HG03378 (cell line): ENCODE results near the gene FAM25G.
"Not testable (repeated sequence)": the region's sequence is repeated elsewhere in the genome, so short reads cannot be mapped to it uniquely, and the experiment has no call there.

Source experiments
- ATAC-seq: cut with Tn5 transposase; IDR thresholded peaks from one replicate; pipeline ENCODE4 v1.9.1; 2021; ENCODE audit warnings: mild to moderate bottlenecking, moderate library complexity; ENCODE audit not compliant: unreplicated experiment

FAM25G gene

DNA sequence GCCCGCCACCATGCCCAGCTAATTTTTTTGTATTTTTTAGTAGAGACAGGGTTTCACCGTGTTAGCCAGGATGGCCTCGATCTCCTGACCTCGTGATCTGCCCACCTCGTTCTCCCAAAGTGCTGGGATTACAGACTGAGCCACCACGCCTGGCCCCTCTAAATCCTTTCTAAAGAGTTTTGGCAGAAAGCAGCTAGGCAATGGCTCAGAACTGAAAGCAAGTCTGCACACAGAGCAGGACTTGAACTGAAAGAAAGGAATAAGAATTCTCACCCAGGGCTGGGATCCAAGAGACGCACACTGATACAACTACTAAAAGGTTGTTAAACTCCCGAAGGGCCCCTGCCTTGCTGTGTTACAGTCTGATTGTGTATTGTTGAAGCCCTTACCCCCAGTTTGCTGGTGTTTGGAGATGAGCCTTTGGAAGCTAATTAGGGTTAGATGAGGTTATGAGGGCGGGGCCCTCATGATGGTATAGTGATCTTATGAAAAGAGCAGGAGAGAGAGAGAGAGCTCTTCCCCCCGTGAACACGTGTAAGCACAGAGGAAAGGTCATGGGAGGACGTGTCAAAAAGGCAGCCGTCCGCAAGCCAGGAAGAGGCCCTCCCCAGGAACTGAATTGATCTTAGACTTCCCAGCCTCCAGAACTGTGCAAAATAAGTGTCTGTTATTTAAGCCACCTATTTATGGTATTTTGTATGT is 26.1 kb downstream of the FAM25G start:
- ATAC-seq: not testable (repeated sequence)

DNA sequence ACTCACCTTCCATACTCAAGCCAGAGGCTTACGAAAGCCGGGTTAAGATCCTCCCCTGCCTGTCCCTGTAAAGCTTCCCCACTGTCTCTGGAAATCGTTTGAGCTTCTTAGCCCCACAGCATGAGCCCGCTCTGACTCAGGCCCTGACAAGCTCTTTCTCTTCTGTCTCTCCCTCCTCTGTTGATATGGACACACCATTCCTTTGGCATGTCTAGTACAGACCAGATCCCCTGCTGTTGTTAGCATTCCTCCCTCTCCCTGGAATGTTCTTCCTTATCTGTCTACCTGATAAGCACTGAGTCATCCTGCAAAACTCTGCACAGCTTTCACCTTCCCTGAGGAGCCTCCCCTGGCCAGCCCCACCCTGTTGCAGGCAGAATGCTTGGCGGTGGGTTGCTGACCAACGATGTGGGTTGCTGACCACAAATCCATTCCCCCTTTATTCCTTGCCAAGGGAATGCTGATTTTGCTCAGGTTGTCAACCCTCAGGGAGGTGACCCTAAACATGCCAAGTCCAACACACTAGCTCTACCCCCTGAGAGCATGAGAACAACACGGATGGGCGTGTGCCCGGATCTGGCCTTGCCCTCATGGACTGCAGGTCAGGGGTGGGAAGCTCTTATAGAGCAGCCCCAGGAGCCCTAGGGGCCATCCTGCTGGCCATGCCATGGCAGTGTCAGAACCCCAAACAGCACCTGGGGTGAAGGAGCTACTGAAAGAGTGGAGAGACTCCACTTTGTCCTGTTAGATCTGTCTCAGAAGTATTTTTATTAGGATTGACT is 28.7 kb downstream of the FAM25G start:
- ATAC-seq: not testable (repeated sequence)

DNA sequence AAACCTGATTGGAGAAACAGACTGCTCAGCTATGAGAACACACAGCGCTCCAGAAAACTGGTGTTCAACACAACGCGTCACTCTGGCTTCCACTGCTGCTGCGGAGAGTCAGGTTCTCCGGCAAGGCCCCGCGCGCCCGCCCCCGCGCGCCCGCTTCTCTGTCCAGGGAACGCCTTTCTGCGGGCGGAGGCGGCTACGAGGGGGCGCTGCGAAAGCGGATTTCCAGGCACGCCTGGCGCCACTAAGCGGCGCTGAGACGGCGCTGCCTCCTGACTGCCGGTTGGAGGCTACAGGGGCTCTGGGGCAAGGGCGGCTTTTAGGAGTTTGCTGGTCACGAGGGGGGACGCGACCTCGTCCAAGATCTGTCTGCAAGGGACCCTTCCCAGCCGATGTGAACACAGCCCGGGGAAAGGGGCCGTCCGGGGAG is 30.2 kb downstream of the FAM25G start:
- ATAC-seq: not testable (repeated sequence)

DNA sequence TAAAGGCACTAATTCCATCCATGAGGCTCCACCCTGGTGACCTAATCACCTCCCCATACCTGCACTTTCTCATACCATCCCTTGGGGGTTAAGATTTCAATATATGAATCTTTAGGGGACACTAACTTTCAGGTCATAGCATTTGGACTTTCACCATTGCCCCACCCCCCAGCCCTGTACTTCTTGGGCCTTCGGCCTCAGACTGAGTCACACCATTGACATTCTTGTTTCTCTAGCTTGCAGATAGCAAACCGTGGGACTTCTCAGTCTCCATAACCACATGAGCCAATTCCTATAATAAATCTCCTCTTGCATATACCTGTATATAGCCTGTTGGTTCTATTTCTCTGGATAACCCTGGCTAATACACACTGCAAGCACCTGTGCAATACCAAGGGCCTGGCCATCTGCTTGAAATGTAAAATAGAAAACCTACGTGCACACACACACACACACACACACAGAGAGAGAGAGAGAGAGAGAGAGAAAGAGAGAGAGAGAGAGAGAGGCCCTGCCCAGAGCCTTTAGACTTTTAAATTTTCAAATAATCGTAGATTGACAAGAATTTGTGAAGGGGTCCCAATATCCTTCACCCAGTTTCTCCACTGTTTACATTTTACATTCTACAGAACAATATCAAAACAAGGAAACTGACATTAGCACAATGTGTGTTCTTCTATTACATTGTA is 32.9 kb downstream of the FAM25G start:
- no peak for ATAC-seq

DNA sequence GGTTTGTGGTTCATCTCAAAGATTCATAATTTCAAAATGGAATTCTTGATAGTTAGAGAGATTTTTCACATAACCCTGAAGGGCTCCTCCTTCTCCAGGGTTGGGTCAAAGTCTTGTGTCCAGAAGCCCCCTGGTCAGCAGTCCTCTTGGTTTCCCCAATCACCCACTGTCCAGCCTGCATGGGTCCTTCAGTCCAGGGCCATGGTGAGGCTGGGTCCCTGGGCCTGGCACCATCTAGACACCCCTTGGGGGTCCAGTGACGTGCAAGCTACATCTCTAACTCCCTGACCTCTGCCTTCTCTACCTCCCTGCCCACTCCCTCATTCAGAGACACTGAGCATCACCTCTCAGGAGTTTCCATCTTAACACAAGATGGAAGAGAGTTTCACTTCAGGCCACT is 33.7 kb downstream of the FAM25G start:
- no peak for ATAC-seq

DNA sequence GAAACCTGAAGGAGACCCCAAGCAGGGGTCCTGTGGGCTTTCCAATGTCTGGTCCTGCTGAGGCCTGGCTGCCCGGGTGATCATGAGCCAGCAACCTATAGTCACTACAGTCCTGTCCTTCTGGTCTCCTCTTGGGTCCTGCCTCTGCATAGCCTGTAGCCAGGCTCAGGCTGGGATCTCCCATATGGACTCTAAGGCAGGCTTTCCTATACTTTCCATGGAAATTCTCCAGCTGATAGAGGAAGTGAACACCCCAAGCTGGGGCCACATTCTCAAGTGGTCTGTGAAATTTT is 34.0 kb downstream of the FAM25G start:
- ATAC-seq: no peak

DNA sequence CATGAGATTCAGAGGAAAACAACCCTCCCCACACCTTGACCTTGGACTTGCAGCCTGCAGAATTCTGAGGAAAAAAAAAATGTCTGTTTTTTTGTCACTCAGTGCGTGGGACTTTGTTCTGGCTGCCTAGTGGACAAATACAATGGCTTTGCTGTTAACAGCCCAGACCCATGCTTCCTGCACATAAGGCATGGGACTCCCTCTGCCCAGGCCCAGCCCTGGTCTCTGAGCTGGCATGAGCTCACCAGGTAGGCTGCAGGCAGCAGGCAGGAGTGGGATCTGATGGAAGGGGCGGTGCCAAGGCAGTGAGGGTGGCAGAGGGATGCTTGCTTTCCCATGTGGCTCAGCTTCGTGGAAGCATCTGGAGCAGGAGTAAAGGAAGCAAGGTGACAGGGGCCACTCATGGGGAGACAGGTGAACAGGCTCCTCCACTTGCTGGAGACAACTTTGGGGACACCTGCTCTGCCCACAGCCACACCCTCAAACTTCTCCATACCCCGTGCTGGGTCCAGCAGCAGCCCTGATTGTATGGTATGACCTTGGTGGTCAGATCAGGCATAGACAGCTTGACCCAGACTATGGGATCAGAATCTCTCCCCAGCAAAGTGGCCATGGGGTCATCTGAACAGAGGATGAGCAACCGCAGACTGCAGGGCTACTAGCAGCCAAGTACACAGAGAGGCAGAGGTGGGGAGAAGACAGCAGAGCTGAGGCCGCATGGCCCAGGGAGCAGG is 34.5 kb downstream of the FAM25G start:
- no peak for ATAC-seq

DNA sequence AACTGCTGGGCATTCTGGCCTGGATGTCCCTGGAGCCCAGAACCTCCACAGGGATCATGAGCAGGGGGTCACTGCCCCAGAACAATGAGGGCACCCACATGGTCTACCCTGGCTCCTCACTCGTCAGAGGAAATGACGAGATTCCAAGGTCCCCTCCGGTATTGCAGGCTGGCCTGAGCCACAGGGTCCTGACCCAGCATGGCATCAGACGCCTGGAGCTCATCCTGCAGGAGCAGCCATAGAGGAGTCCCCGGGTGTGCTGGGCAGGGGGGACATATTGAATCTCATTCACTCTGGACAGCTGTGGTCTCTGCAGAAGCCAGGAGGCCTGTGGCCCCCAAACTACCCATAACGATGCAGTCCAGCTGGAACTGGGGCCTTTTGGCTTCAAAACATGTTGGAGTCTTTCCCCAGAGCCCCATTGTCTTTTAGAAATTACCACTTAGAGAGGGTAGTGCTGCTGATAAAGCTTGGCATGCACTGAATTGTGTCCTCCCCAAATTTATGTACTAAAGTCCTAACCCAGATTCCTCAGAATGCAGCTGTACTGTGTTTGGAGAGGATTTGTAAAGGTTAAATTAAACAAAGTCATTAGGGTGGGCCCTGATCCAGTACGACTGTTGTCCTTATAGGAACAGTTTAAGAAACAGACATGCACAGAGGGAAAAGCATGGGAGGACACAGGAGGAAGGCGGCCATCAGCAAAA is 35.3 kb downstream of the FAM25G start:
- no peak for ATAC-seq

DNA sequence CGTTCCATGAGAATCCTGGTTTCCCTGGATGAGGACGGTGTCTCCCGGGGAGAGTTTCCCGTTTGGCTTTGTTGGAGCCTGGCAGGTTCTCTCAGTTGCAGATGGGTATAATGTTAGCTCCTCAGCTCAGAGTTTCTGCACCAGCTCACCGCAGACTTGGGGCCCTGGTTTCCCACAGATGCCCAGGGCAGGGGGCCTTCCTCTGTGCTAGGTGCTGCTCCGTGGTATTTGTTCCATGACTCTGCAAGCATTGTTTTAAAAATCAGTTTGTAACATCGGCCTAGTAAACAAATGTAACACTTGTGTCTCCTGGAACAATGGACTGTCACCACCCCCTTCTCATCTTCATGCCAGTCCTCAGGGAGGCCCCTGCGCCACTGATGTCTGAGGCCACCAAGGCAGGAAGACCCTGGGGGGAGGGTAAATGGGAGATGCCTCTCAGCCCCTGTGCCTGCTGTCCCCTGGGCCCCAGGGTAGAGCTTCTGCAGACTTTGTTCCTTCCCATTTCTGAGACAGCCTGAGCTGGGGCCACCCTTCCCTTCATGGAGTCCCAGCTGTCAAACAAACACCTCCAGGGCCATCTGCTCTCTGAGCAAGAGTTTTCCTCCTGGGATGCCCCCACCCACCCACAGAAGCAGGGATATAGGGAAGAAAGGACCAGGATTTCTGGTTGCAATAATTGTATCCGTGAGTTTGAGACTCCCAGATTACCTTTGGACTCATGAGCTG is 36.0 kb downstream of the FAM25G start:
- ATAC-seq: not testable (repeated sequence)

DNA sequence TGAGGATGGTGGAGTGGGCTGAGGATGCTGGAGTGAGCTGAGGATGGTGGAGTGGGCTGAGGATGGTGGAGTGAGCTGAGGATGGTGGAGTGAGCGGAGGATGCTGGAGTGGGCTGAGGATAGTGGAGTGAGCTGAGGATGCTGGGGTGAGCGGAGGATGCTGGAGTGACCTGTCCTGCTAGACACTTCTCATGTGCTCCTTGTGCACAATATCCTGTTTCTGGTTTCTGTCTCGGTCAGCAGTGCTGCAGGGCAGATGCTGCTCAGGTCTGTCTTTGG is 36.8 kb downstream of the FAM25G start:
- no peak for ATAC-seq

DNA sequence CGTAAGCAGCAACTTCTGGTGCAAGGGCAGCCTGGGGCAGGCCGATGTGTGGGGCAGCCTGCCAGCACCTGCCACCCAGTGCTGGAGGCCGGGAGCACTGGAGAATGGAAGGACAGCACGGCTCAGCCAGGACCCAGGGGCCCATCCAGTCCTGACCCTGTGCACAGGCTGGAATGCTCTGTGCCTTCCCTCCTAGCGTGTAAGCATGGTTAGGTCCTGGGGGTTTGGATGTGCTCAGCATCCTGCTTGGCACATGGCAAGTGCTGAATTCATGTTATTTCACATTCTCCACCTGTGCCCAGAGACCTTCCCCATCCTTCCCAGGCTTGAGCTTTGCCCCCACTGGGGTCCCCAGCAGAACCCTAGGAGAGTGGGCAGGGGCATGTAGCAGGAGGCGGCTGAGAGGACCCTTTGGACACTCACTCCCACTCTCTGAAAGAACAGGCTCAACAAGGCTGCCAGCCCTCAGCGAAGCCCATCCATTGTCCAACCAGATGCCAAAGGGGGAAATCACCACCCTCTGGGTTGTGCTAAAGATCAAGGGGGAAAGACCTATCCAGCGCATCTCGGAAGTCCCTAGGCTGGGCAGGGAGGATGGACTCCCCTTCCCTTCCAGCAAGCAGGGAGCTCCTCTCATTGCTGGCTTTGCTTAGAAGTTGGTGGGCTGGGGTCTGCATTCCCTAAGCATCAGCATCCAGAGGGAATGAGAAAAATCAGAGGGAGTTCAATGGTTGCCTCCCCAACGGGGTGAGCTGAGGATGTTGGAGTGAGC is 37.3 kb downstream of the FAM25G start:
- ATAC-seq: no peak

DNA sequence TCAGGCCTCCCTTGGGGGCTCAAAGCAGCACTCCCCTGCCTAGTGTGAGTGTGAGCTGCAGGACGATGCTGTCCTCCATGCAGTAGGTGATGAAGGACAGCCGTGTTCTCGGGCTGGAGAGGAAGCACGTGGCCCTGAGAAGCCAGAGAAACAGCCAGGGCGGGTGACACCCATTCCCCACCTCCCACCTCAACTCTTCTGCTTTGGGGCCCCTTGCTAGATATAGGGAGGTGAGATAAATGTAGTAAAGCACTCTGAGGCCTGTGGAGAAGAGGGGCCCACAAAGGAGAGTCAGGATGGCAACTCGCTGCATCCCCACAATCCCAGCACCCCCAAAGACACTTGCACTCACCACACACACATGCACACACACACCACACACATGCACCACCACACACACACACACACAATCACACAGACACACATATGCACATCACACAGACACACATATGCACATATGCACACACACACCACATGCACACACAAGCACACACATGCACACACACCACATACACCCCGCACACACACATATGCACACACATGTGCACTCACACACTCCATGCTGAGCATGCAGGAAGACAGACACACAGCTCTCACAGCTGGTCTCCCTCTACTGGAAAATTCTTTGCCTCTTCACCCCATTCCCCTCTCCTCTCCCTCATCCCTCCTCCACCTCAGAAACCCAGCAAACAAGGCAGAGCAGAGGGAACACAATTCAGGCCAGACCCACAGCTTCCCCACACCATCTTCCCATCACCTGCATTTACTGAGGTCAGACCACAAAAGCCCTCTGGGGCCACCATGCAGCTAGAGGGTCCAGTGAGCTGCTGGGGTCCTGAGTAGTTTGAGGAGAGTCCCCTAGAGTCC is 38.1 kb downstream of the FAM25G start:
- ATAC-seq: no peak

DNA sequence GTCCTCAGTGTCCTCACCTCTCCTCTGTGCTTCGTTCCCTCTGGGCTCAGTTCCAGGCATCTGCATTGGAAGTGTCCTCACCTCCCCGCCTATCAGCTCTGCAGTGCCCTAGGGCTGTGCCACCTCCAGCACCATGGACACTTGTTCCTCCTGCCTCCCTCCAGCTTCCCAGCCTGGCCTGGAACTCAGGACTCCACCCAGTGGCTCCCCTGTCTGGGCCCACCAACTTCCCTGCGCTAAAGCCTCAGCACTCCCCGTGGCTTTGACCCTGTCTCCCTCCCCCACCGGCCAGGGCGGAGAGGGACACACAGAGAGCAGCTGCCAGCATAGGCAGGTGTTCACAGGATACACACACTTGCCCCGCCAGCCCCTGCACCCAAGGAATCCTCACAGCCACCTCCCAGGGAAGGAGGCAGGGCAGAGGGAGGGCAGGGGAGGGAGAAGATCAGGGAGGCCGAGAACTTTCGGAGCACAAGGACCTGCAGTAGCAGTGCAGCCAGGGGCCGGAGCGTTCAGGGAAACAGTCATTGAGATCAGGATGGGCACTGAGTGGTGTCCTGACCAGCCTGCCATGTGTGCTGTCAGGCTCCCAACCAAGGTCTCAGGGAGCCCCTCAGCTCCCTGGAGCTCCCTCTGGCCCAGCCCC is 38.9 kb downstream of the FAM25G start:
- ATAC-seq: no peak

DNA sequence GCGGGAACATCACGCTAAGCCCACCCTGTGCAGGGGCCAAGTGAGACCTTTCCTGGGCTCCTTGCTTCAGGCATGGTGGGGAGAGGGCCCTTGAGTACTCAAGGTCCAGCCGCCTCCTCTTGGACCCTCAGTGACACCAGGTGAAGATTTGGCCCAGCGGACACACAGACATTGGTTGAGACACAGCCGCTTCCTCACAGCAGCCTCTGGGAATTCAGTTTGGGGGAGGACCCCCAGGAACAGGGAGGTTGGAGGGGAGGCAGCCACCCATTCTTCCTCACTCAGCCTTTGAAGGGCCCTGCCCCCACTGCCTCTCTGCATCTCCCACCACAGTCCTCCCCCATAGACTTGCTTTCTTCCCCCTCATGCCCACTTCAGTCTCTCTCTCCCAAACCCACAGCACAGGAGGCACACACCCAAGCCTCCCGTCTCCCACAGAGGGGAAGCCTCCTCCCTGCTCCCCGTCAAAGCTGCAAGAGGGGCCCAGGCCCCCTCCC is 39.5 kb downstream of the FAM25G start:
- ATAC-seq: no peak

DNA sequence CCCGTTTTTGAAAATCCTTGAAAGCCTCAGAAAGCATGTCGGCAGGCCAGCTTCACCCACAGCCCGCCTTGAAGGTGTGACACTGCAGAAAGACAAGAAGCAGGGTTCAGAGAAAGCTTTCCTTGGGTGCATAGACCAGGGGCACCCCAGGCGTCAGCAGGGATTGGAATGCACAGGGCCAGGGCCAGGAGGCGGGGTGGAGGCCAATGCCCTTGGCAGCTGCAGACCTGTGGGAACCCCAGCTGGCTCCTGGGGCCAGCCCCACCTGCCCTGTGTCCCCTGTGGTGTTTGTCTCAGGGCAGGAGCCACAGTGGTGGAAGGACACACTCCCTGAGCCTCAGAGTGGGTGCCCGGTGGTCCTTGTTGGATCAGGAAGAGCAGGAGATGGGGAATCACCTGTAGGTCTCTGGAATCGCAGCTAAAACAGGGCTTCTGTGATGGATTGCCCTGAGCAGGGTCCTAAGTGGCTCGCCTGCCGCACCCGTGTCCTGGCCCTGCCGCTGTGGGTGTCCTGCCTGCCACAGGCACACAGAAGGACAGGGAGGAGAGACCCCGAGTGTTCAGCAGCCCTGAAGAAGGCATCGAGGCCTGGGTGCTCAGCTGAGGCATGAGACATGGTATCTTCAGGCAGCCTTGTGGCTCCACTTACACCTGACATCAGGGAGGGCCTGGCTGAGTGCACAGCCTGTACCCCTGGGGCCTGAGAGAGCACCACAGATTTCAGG is 40.1 kb downstream of the FAM25G start:
- ATAC-seq: no peak

DNA sequence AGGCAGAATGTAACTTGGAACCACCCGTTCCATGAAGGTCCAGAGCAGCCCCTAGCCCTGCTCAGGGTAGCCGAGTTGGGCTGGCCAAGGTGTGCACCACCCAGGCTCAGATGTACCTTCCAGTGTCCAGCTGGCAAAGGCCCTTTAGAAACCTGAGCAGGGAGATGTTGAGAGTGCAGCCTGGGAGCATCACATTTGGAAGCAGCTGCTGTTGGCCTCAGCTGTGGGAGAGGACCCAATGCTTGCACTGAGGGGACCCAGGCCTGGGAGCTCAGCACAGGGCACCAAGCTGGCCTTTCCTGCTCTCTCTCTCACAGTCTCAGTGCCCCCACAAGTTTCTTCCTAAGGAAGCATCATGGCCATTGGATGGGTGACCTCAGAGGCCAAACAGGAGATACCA is 41.1 kb downstream of the FAM25G start:
- ATAC-seq: no peak

DNA sequence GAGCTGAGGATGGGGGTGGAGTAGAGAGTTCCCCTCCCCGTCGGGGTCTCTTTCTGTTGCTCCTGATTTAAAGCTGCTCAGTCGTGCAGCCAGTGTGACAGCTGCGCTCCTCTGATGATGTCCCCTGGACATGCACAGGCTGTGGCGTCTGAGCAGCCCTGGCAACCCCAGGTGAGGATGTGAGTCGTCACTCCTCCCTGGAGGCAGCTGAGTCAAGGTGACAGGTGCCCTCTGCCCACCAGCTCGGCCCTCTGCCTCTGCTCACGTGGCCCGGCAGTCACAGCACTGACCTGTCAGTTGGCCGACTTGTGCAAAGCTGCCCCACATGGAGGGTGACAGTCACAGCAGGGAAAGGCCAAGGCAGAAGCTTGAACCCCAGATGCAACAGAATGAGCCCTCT is 41.5 kb downstream of the FAM25G start:
- ATAC-seq: no peak
